Measurements from ENCODE around the gene SPINT2. TPM values are rescaled to one million over a fixed set of nuclear protein-coding genes. Genes with fewer than 3 reads are reported as not detected.

Gene SPINT2
- total and polyA plus RNA-seq, 4 donors = 7.0 to 43.0 (median 10.7) TPM

DNA sequence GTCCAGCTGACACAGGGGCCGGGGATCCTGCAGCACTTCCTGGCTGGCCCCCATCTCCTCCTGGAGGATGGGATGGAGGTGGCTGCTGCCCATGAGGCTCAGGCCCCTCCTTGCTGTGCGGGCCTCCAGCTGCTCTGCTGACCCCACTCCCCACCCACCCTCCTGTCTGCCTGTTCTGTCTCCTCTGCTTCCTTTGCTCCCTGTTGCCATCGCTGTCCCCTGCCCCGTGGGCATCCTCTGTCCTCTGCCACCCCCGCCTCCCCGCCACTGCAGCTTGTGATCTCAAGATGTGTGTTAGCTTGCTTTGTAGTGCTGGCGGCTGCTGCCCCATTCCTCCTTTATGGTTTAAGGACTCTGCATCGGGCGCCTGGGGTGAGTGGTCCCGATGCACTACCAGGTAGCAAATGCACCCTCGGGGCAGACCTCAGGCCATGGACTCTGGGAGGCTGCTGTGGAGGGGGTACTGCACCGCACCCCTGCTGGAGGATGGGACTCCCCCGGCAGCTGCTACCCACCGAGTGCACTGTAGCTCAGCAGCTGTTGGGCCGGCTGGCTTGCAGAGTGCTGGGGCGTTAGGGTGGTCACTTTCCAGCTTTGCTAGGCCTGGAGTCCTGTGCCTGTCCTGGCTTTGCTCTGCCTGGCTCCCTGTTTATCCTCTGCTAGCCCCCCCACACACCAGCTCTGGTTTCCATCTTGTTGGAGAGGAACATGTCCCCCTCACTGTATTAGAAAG is 23.9 kb downstream of the SPINT2 start:
- no peak for DNase-seq (ENCODE audit: low spot score)
- WGBS = 87% methylated on average over 16 of the region's 16 CpGs
- no peak overlapping the region for H3K27ac ChIP-seq (ENCODE audit: low read depth in 1 of 2, low read length in 2 of 2)

DNA sequence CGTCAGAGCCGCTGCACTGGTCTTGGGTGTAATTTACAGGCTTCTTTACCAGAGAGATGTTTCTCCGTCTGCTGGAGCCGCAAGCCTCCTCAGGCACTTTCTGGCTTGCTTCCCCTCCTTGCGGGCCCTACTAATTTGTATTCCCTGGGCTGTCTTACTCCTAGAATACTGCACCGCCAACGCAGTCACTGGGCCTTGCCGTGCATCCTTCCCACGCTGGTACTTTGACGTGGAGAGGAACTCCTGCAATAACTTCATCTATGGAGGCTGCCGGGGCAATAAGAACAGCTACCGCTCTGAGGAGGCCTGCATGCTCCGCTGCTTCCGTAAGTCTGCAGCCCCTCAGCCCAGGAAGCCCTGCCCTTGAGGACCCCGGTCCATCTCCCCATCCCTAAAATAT is 25.6 kb downstream of the SPINT2 start:
- no peaks in the 10 kb centered on the region for H3K4me1 ChIP-seq (ENCODE audit: control insufficient read depth in 4 of 4, insufficient read depth in 4 of 4, low read length in 3 of 4)
- no peak overlapping the region for H3K9ac ChIP-seq (ENCODE audit: low read depth in 1 of 2, low read length in 2 of 2)
- 96% methylated on average over 15 of the region's 15 CpGs for WGBS
- no peaks in the 10 kb centered on the region for H3K36me3 ChIP-seq (ENCODE audit: control insufficient read depth in 4 of 4, insufficient read depth in 3 of 4, low read depth in 1 of 4, low read length in 3 of 4)
- H3K27ac ChIP-seq (ENCODE audit: low read depth in 1 of 2, low read length in 2 of 2) = no peak overlapping the region
- H3K4me3 ChIP-seq (ENCODE audit: low read depth in 1 of 3, low read length in 3 of 3) = no peak overlapping the region
- H3K27me3 ChIP-seq (ENCODE audit: control insufficient read depth in 4 of 4, insufficient read depth in 4 of 4, low read length in 3 of 4) = no peaks in the 10 kb centered on the region
- H3K9me3 ChIP-seq (ENCODE audit: control insufficient read depth in 4 of 4, low read length in 3 of 4) = no peaks in the 10 kb centered on the region
- no peak for DNase-seq (ENCODE audit: low spot score)
- TF ChIP-seq, protein P1, sequence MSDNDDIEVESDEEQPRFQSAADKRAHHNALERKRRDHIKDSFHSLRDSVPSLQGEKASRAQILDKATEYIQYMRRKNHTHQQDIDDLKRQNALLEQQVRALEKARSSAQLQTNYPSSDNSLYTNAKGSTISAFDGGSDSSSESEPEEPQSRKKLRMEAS (IDR thresholded peaks at IDR 0.05) = no peak
- TF ChIP-seq EGR1 (IDR thresholded peaks at IDR 0.05; ENCODE audit: low read depth in 2 of 2) (no peak), ATF3 (IDR thresholded peaks at IDR 0.05) (no peak), HNF4G (IDR thresholded peaks at IDR 0.05) (no peak), JUND (IDR thresholded peaks at IDR 0.05) (no peak), CTCF (IDR thresholded peaks at IDR 0.05; ENCODE audit: low read depth, low read length, missing input control) (no peak), HNF4A (conservative IDR thresholded peaks at IDR 0.05) (no peak), GABPA (IDR thresholded peaks at IDR 0.05 in 1 of 2, conservative IDR thresholded peaks at IDR 0.05 in 1 of 2) (no peak), TAF1 (conservative IDR thresholded peaks at IDR 0.05) (no peak), FOXA1 (IDR thresholded peaks at IDR 0.05) (no peak), ZBTB33 (IDR thresholded peaks at IDR 0.05) (no peak), RXRA (IDR thresholded peaks at IDR 0.05) (no peak), SP1 (IDR thresholded peaks at IDR 0.05) (no peak), FOXA2 (IDR thresholded peaks at IDR 0.05) (no peak), RAD21 (IDR thresholded peaks at IDR 0.05) (no peak)

More for the DNA sequence above, 23.9 kb downstream of the SPINT2 start:
- H3K27me3 ChIP-seq (ENCODE audit: control insufficient read depth in 4 of 4, insufficient read depth in 4 of 4, low read length in 3 of 4) = no peaks in the 10 kb centered on the region
- H3K9ac ChIP-seq (ENCODE audit: low read depth in 1 of 2, low read length in 2 of 2) = no peak overlapping the region
- no peak overlapping the region for H3K4me3 ChIP-seq (ENCODE audit: low read depth in 1 of 3, low read length in 3 of 3)
- H3K9me3 ChIP-seq (ENCODE audit: control insufficient read depth in 4 of 4, low read length in 3 of 4) = no peaks in the 10 kb centered on the region
- TF ChIP-seq GABPA (IDR thresholded peaks at IDR 0.05 in 1 of 2, conservative IDR thresholded peaks at IDR 0.05 in 1 of 2) (no peak), EGR1 (IDR thresholded peaks at IDR 0.05; ENCODE audit: low read depth in 2 of 2) (no peak), HNF4A (conservative IDR thresholded peaks at IDR 0.05) (no peak), YY1 (IDR thresholded peaks at IDR 0.05) (no peak), NR2F2 (IDR thresholded peaks at IDR 0.05) (no peak), REST (IDR thresholded peaks at IDR 0.05) (no peak), FOXA2 (IDR thresholded peaks at IDR 0.05) (no peak), RXRA (IDR thresholded peaks at IDR 0.05) (no peak)
- H3K4me1 ChIP-seq (ENCODE audit: control insufficient read depth in 4 of 4, insufficient read depth in 4 of 4, low read length in 3 of 4) = no peaks in the 10 kb centered on the region
- no peaks in the 10 kb centered on the region for H3K36me3 ChIP-seq (ENCODE audit: control insufficient read depth in 4 of 4, insufficient read depth in 3 of 4, low read depth in 1 of 4, low read length in 3 of 4)
